Motor neuron (in vitro differentiated cells): ENCODE measurements around the gene RNF145. TPM values are rescaled to one million over a fixed set of nuclear protein-coding genes. Genes with fewer than 3 reads are reported as not detected.

Experiments
- ATAC-seq, 8 experiments: fragments of 200-7000 bp; cut with Tn5 transposase; replicated peaks in 6 of 8; 2 replicates each; pipeline ENCODE4 v1.8.0; 2021; ENCODE audit warnings: mild to moderate bottlenecking in 8 of 8, moderate library complexity in 8 of 8
- H3K27ac ChIP-seq, 2 donors: fragments of 250-450 bp; sonication (Bioruptor Pico); 2 replicates each; pipeline ENCODE4 v1.9.0; 2021; ENCODE audit warnings: antibody characterized with exemption in 2 of 2, mild to moderate bottlenecking in 2 of 2, moderate library complexity in 1 of 2
- H3K4me1 ChIP-seq, 2 donors: fragments of 250-450 bp; sonication (Bioruptor Pico); replicated peaks in 1 of 2; 2 replicates each; pipeline ENCODE4 v1.6.1; 2021; ENCODE audit warnings: antibody characterized with exemption in 2 of 2, mild to moderate bottlenecking in 2 of 2, moderate library complexity in 1 of 2
- H3K4me3 ChIP-seq, 5 donors: fragments of 250-450 bp; sonication (Bioruptor Pico); 2 replicates each; pipeline ENCODE4 v1.9.0; 2021; ENCODE audit warnings: antibody characterized with exemption in 5 of 5, mild to moderate bottlenecking in 5 of 5, moderate library complexity in 4 of 5
- WGBS, 10 experiments: fragments of 450-650 bp; shearing (Covaris generic); methylation state at CpG; one replicate each; pipeline ENCODE4 v1.0.0; 2022; 5-methylcytosine and 5-hydroxymethylcytosine counted together
- in situ Hi-C, 9 experiments: fragments of 400-800 bp; cut with MboI; loops; one replicate each; pipeline ENCODE4 v1.15.0; 2021; ENCODE audit warnings: low sequenced_read_pairs in 9 of 9, low pct_unique_long_range_greater_than_20kb in 2 of 9; ENCODE audit not compliant: unreplicated experiment in 9 of 9
- total RNA-seq, 8 experiments: library from RNA; unstranded; fragments of 300-600 nt; gene quantifications; 2 replicates each; pipeline versions ENCODE4 v1.2.3 to v1.2.4, GENCODE V29; 2022

Gene RNF145
- total RNA-seq, 8 experiments from 2014 or later = 41.0 to 88.5 (median 49.1) TPM

- Histone ChIP-seq H3K4me1 (peaks cover 5 to 13% of the 10 kb centered on the region in 2 donors), H3K4me3 (no peak overlapping the region), H3K27ac (no peak overlapping the region)
- no peak for ATAC-seq
- in situ Hi-C loops = no loop called here
- WGBS, 10 experiments = 60 to 100% (median 86%) methylated on average over 1 of the region's 2 CpGs; no CpG with 5 or more reads in 3 of the 10 experiments
Measured at GRCh38 chr5:159214486-159215271, 5.3 kb upstream of the RNF145 start.

GRCh38 chr5:159212657-159213462, 3.5 kb upstream of the RNF145 start:
- WGBS, 10 experiments = 78 to 100% (median 91%) methylated on average over 2 to 6 of the region's 7 CpGs
- H3K4me1 ChIP-seq = peaks cover 5% of the 10 kb centered on the region in 2 donors
- no peak for ATAC-seq
- H3K4me3 ChIP-seq = no peak overlapping the region
- in situ Hi-C loops = no loop called here
- no peak overlapping the region for H3K27ac ChIP-seq

DNA sequence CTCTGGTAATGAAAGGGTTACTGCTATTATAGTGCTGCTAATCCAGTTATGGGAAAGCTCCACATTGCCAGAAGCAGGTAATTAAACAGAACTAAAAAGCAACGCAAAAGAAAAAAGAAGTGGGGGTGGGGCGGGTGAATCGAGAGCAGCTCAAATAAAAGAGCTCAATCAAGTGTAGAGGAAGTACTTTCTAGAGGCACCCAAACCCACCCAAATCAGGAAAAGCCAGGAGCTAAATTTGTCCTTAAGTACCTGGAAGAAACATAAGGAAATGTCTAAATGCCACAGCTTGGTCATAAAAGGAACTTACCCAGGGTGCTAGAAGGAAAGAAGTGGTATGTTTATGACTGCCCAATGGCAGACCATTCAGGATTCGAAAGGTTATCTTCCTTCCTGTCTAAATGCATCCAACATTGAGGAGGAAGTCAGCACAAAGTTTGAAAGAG, 2.4 kb upstream of the RNF145 start:
- Histone ChIP-seq H3K4me1 (peaks cover 5% of the 10 kb centered on the region in 2 donors), H3K27ac (no peak overlapping the region), H3K4me3 (no peak overlapping the region)
- 42 to 100% (median 69%) methylated on average over 2 to 4 of the region's 4 CpGs for WGBS, 10 experiments
- ATAC-seq = no peak
- in situ Hi-C loops = no loop called here

DNA sequence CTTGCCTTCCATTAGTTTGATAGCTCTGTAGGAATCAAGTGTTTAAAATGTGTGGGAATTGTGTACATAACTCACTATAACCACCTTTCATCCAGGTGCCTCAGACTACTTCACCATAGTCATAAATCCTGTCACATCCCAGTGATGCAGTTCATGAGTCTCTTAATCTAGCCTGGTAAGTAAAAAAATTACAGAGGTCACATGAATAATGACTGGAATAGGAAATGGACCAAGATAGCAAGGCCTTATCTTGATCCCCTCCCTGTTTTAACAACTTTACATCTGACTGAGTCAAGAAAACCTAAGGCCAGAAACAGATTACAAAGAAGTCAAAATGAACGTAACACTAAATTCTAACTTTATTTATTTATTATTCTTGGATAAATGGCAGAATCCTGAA, 1.5 kb upstream of the RNF145 start:
- Histone ChIP-seq H3K4me3 (no peak overlapping the region), H3K27ac (no peak overlapping the region), H3K4me1 (peaks cover 5 to 13% of the 10 kb centered on the region in 2 donors)
- 90 to 100% (median 100%) methylated on average over 1 of the region's 1 CpG; no CpG with 5 or more reads in 4 of the 10 experiments for WGBS, 10 experiments
- in situ Hi-C loops = no loop called here
- no peak for ATAC-seq

- Histone ChIP-seq H3K4me1 (peaks cover 5 to 19% of the 10 kb centered on the region in 2 donors), H3K27ac (no peak overlapping the region), H3K4me3 (peak overlapping the region; percentile 78 to 96 (median 95))
- in situ Hi-C loops = no loop called here
- 0 to 100% (median 50%) methylated on average over 1 to 2 of the region's 4 CpGs; no CpG with 5 or more reads in 4 of the 10 experiments for WGBS, 10 experiments
- peak in 3 of 8 experiments; percentile 1 to 11 (median 5) for ATAC-seq
Measured at GRCh38 chr5:159210210-159210661, 883 bp upstream of the RNF145 start.

DNA sequence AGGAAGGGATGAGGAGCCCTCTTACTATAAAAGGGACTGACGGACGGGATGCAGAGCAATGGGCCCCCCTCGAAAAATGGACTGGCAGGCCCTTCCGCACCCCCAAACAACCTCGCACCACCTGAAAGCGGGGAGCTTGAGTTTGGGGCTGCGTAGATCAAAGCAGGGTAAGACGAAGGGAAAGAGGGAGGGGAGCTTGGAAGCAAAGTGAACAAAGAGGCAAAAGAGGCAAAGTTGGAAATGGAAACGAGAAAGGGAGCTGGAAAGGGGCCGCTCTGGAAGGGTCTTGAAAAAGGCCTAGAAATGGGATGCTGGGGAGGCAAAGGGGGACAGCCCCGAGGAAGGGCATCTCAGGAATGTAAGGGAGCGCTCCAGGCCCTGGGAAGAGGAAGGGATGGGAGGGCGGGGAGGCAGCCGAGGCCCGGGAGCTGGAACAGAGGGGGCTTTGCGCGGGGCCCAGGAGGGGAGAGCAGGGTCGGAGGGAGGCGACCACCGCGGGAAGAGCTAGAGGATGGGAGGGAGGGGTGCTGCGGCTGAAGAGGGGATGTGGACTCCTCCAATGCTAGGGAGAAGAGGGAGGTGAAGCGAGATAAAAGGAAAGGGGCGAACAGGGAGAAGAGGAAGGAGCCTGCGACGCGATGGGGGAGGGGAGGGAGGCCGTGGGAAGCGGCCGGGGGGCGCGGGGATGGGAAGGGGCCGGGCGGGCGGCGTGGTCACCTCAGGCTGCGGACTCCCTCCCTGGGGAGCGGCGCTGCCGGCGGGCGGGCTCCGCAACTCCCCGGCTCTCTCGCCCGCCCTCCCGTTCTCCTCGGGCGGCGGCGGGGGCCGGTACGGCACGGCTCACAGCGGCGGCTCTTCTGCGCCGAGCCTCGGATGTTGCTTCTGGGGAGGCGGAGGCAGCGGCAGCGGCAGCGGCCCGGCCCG, 577 bp downstream of the RNF145 start:
- Histone ChIP-seq H3K4me1 (peaks cover 5 to 26% of the 10 kb centered on the region in 2 donors), H3K27ac (peak overlapping the region; percentile 91 to 93), H3K4me3 (peak overlapping the region; percentile 78 to 96 (median 95))
- peak; percentile 18 to 59 (median 45) for ATAC-seq
- WGBS, 10 experiments = 0 to 3% (median 0%) methylated on average over 1 to 9 of the region's 65 CpGs; no CpG with 5 or more reads in 4 of the 10 experiments
- in situ Hi-C loops = no loop called here

- in situ Hi-C loops = no loop called here
- 0 to 9% (median 0%) methylated on average over 5 to 26 of the region's 35 CpGs; no CpG with 5 or more reads in 3 of the 10 experiments for WGBS, 10 experiments
- peak; percentile 24 to 74 (median 68) for ATAC-seq
- Histone ChIP-seq H3K4me3 (peak overlapping the region; percentile 78 to 96 (median 95)), H3K4me1 (peaks cover 5 to 26% of the 10 kb centered on the region in 2 donors), H3K27ac (peak overlapping the region; percentile 91 to 93)
Measured at GRCh38 chr5:159207686-159208513, 1.5 kb downstream of the RNF145 start.

GRCh38 chr5:159207222-159207685, 2.1 kb downstream of the RNF145 start:
- Histone ChIP-seq H3K4me3 (peak overlapping the region; percentile 78 to 96 (median 95)), H3K27ac (peak overlapping the region; percentile 91 to 93), H3K4me1 (peaks cover 5 to 26% of the 10 kb centered on the region in 2 donors)
- no peak for ATAC-seq
- WGBS, 10 experiments = 0 to 10% (median 3%) methylated on average over 3 to 5 of the region's 5 CpGs
- in situ Hi-C loops = no loop called here

DNA sequence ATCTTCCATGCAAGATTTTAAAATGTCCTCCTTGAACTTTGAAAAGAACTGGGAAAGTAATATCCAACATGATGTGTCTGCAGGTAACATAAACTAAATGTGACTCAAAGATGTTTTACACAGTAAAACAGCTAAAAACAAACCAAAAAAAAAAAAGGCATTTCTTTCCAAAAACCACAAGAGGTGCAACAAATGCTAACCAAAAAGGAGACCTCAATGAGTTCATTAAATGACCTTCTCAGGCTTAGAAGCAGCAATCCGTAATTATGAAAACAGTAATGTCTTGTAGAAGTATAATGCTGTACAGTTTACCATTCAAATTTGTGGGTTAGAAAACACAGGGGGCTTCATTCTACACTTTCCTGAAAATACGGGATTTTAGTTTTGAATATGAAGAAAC, 2.5 kb downstream of the RNF145 start:
- H3K4me1 ChIP-seq = peaks cover 5 to 26% of the 10 kb centered on the region in 2 donors
- no peak for ATAC-seq
- peak overlapping the region in 1 of 2 donors; percentile 91 for H3K27ac ChIP-seq
- peak overlapping the region; percentile 78 to 96 (median 95) for H3K4me3 ChIP-seq
- WGBS, 10 experiments = 0 to 27% (median 14%) methylated on average over 2 of the region's 2 CpGs; no CpG with 5 or more reads in 1 of the 10 experiments
- in situ Hi-C loops = no loop called here

GRCh38 chr5:159206368-159206767, 3.0 kb downstream of the RNF145 start:
- ATAC-seq = no peak
- Histone ChIP-seq H3K27ac (no peak overlapping the region), H3K4me3 (peak overlapping the region; percentile 78 to 96 (median 95)), H3K4me1 (peaks cover 5 to 26% of the 10 kb centered on the region in 2 donors)
- in situ Hi-C loops = no loop called here
- 0 to 61% (median 31%) methylated on average over 1 to 2 of the region's 2 CpGs; no CpG with 5 or more reads in 3 of the 10 experiments for WGBS, 10 experiments

DNA sequence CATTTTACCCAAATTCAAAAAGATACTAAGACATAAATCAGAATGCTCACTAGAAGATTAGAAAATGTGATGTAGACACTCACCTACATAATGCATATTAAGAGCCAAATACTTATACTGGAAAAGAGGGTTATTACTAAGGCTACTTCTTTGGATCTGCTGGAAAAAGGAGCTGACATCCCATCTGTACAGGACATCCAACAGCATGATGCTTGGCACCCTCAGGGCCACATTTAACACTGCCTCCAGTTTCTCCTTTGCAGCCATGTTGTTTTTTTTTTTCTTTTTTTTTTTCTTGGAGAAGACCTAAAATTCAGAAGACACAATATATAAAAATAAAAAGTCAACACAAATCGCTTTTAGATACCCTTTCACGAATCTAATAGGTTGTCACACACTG, 6.0 kb downstream of the RNF145 start:
- peaks cover 0 to 22% of the 10 kb centered on the region in 2 donors for H3K4me1 ChIP-seq
- no peak overlapping the region for H3K27ac ChIP-seq
- H3K4me3 ChIP-seq = no peak overlapping the region
- ATAC-seq = no peak
- 66 to 100% (median 95%) methylated on average over 1 to 2 of the region's 2 CpGs for WGBS, 10 experiments
- in situ Hi-C loops = no loop called here
